K562 (cell line): Measurements from ENCODE around the gene NLRX1. TPM values are rescaled to one million over a fixed set of nuclear protein-coding genes. Genes with fewer than 3 reads are reported as not detected.

Source experiments
- ATAC-seq: fragments of 200-7000 bp; cut with Tn5 transposase; 3 replicates; pipeline ENCODE4 v1.9.1; 2020; ENCODE audit warnings: moderate library complexity
- BruUV-seq: library from RNA; stranded (reverse); fragments of 400-500 nt; replicated peaks from 2 replicates; lab custom pipeline; 2021; lab: Mats Ljungman, UMichigan
- CTCF ChIA-PET: fragments of 300-600 bp; formaldehyde crosslinking; extraction: SDS; loops from one replicate; lab custom pipeline; 2021; ENCODE audit warnings: low intra/inter-chr PET ratio; lab: Yijun Ruan, JAX
- POLR2A ChIA-PET: fragments of 300-600, 350-650 bp; sonication (Branson Sonifier 250); formaldehyde crosslinking; extraction: SDS; loops from one replicate; lab custom pipeline; 2021; ENCODE audit warnings: antibody characterized with exemption, inconsistent platforms; lab: Yijun Ruan, JAX
- DNase-seq, 4 experiments: peaks; one replicate each; pipeline versions ENCODE4 v3.0.0 to v3.0.0-alpha.2; 2011 to 2018; ENCODE audit warnings: low spot score in 3 of 4, mixed read lengths in 3 of 4; ENCODE audit errors: extremely low read depth in 1 of 4
- FAIRE-seq: peaks from 2 replicates; lab custom pipeline; 2011; peaks lifted over from hg19 to GRCh38; lab: Jason Lieb, UNC
- H2AFZ ChIP-seq: 2 replicates; pipeline ENCODE4 v1.6.0; 2011; ENCODE audit warnings: low read depth, low read length, control low read depth, inconsistent platforms
- H3K27ac ChIP-seq: fragments of 200-600 bp; 3 replicates; pipeline ENCODE4 v1.8.0; 2011; ENCODE audit warnings: low read depth, mild to moderate bottlenecking, control low read depth, inconsistent platforms, low read length, moderate library complexity, mixed read lengths; ENCODE audit errors: extremely low read depth
- H3K27me3 ChIP-seq, 2 experiments: fragments of 300-600 bp in 1 of 2; 2 replicates in 1 of 2; 3 replicates in 1 of 2; pipeline versions ENCODE4 v1.6.0 to v1.8.0; 2011; ENCODE audit warnings: inconsistent platforms in 2 of 2, low read length in 2 of 2, mild to moderate bottlenecking in 1 of 2, mixed read lengths in 1 of 2, moderate library complexity in 1 of 2; ENCODE audit not compliant: control insufficient read depth in 2 of 2, insufficient read depth in 2 of 2
- H3K36me3 ChIP-seq: fragments of 300-600 bp; 3 replicates; pipeline ENCODE4 v1.8.0; 2011; ENCODE audit warnings: mild to moderate bottlenecking, low read length, inconsistent platforms; ENCODE audit not compliant: control insufficient read depth, insufficient read depth
- H3K4me1 ChIP-seq, 2 experiments: fragments of 200-600 bp in 1 of 2; replicated peaks in 1 of 2; 2 replicates in 1 of 2; 3 replicates in 1 of 2; pipeline versions ENCODE4 v1.5.1 to v1.8.0; 2011; ENCODE audit warnings: inconsistent platforms in 2 of 2, low read length in 2 of 2, mild to moderate bottlenecking in 1 of 2, mixed read lengths in 1 of 2, moderate library complexity in 1 of 2; ENCODE audit not compliant: control insufficient read depth in 2 of 2, insufficient read depth in 2 of 2
- H3K4me2 ChIP-seq: 2 replicates; pipeline ENCODE4 v1.6.1; 2011; ENCODE audit warnings: low read length, control low read depth, inconsistent platforms, mixed read lengths; ENCODE audit not compliant: insufficient read depth
- H3K4me3 ChIP-seq: fragments of 200-600 bp; sonication (generic), shearing (Covaris generic); 2 replicates; pipeline ENCODE4 v1.5.1; 2016; ENCODE audit warnings: control low read depth, inconsistent platforms
- H3K79me2 ChIP-seq: fragments of 200-600 bp; 3 replicates; pipeline ENCODE4 v1.8.0; 2011; ENCODE audit warnings: low read length, inconsistent platforms; ENCODE audit not compliant: control insufficient read depth, insufficient read depth
- H3K9ac ChIP-seq, 2 experiments: 2 replicates each; pipeline versions ENCODE4 v1.6.0 to v1.6.1; 2011; ENCODE audit warnings: low read depth in 2 of 2, low read length in 2 of 2, control low read depth in 1 of 2, inconsistent platforms in 1 of 2, mild to moderate bottlenecking in 1 of 2, mixed read lengths in 1 of 2; ENCODE audit not compliant: insufficient read depth in 1 of 2
- H3K9me1 ChIP-seq: one replicate; pipeline ENCODE4 v1.6.0; 2011; ENCODE audit warnings: inconsistent platforms, mild to moderate bottlenecking, low read length, moderate library complexity; ENCODE audit not compliant: control insufficient read depth, insufficient read depth
- H3K9me3 ChIP-seq: replicated peaks from 2 replicates; pipeline ENCODE4 v1.5.1; 2011; ENCODE audit warnings: low read depth, low read length, inconsistent platforms; ENCODE audit not compliant: control insufficient read depth, insufficient read depth
- H4K20me1 ChIP-seq: replicated peaks from 2 replicates; pipeline ENCODE4 v1.6.1; 2011; ENCODE audit warnings: low read length, inconsistent platforms, mixed read lengths; ENCODE audit not compliant: control insufficient read depth, insufficient read depth
- ARNT ChIP-seq, 2 experiments: fragments of 450-650 bp; IDR thresholded peaks; 2 replicates each; pipeline ENCODE4 v1.6.1; 2016; ENCODE audit warnings: mild to moderate bottlenecking in 1 of 2
- CCAR2 ChIP-seq: fragments of 200-400 bp; formaldehyde crosslinking; IDR thresholded peaks from 2 replicates; pipeline ENCODE4 v1.6.1; 2017; ENCODE audit warnings: mild to moderate bottlenecking, low read depth, low read length
- EWSR1 ChIP-seq: fragments of 450-650 bp; IDR thresholded peaks from 2 replicates; pipeline ENCODE4 v1.6.1; 2018; ENCODE audit warnings: borderline replicate concordance, mild to moderate bottlenecking, low read depth, moderate library complexity; ENCODE audit not compliant: partially characterized antibody
- GABPB1 ChIP-seq: sonication (generic); formaldehyde crosslinking; IDR thresholded peaks from 2 replicates; pipeline ENCODE4 v1.8.0; 2022; ENCODE audit warnings: mild to moderate bottlenecking, missing genetic modification reagents
- HDAC1 ChIP-seq, 2 experiments: fragments of 450-650 bp; IDR thresholded peaks; 2 replicates each; pipeline ENCODE4 v1.6.1; 2016 to 2017; ENCODE audit warnings: inconsistent platforms in 1 of 2, mild to moderate bottlenecking in 1 of 2, moderate library complexity in 1 of 2
- HDAC3 ChIP-seq: fragments of 450-650 bp; IDR thresholded peaks from 2 replicates; pipeline ENCODE4 v1.6.1; 2018; ENCODE audit warnings: borderline replicate concordance, mild to moderate bottlenecking, moderate library complexity; ENCODE audit not compliant: partially characterized antibody
- MCM5 ChIP-seq: fragments of 450-650 bp; IDR thresholded peaks from 2 replicates; pipeline ENCODE4 v1.6.1; 2016; ENCODE audit warnings: low read depth
- NUFIP1 ChIP-seq: fragments of 450-650 bp; IDR thresholded peaks from 2 replicates; pipeline ENCODE4 v1.6.1; 2018; ENCODE audit not compliant: partially characterized antibody
- POLR2B ChIP-seq: fragments of 450-650 bp; IDR thresholded peaks from 2 replicates; pipeline ENCODE4 v1.6.1; 2018; ENCODE audit warnings: low read depth; ENCODE audit not compliant: partially characterized antibody
- RHOXF2B ChIP-seq: fragments of 250-450 bp; sonication (Bioruptor Pico); conservative IDR thresholded peaks from 2 replicates; pipeline ENCODE4 v1.5.1; 2021
- ZNF316 ChIP-seq: fragments of 450-650 bp; IDR thresholded peaks from 2 replicates; pipeline ENCODE4 v1.6.1; 2016
- ZNF77 ChIP-seq: fragments of 250-450 bp; sonication (Bioruptor Pico); IDR thresholded peaks from 2 replicates; pipeline ENCODE4 v1.5.0; 2020
- WGBS: fragments of 100-300 bp; shearing (Covaris generic); methylation state at CpG from one replicate; pipeline ENCODE4 v1.1.6; 2016; ENCODE audit warnings: low coverage, mixed read lengths; ENCODE audit not compliant: insufficient coverage; ENCODE audit errors: missing lambda C conversion rate; 5-methylcytosine and 5-hydroxymethylcytosine counted together
- in situ Hi-C: fragments of 300-500 bp; cut with MboI; formaldehyde crosslinking; loops from 4 replicates; pipeline ENCODE4 v1.15.0; 2018; ENCODE audit warnings: inconsistent platforms, mixed read lengths
- intact Hi-C: fragments of 100-400 bp; cut with micrococcal nuclease; formaldehyde crosslinking; loops from 2 replicates; pipeline ENCODE4 v1.14.2; 2022
- polyA plus RNA-seq, 8 experiments: library from polyadenylated mRNA; depleted of rRNA in 4 of 8; stranded (reverse) in 5 of 8; unstranded in 3 of 8; fragments of >200 nt; fragmentation: Nextera tagmentation in 2 of 8; fragmentation: Illumina TruSeq in 1 of 8; extraction: Ambion mirVana in 2 of 8; extraction: Trizol in 1 of 8; gene quantifications; 2 replicates each; pipeline versions ENCODE4 v1.2.1 to v1.2.3, GENCODE V29; 2011 to 2014; ENCODE audit warnings: inconsistent platforms in 1 of 8, missing spikeins in 1 of 8
- total RNA-seq, 7 experiments: library from RNA; depleted of rRNA in 6 of 7; stranded (reverse); fragments of >200 nt in 6 of 7; fragmentation: Illumina TruSeq in 2 of 7; extraction: Trizol in 2 of 7; gene quantifications; 2 replicates each; pipeline versions ENCODE4 v1.2.1 to v1.2.3, GENCODE V29; 2011 to 2021; ENCODE audit warnings: low replicate concordance in 1 of 7
- TF ChIP-seq, protein P1 (sequence below): IDR thresholded peaks from 2 replicates; pipeline ENCODE4 v1.6.1; 2014; ENCODE audit warnings: antibody characterized with exemption
- TF ChIP-seq, protein P2 (sequence below): fragments of 450-650 bp; IDR thresholded peaks from 2 replicates; pipeline ENCODE4 v1.6.1; 2016; ENCODE audit warnings: borderline replicate concordance
- TF ChIP-seq, protein P3 (sequence below): fragments of 450-650 bp; IDR thresholded peaks from 2 replicates; pipeline ENCODE4 v1.6.1; 2018; ENCODE audit not compliant: partially characterized antibody
- TF ChIP-seq, protein P4 (sequence below): fragments of 250-450 bp; sonication (Bioruptor Pico); IDR thresholded peaks from 2 replicates; pipeline ENCODE4 v1.4.0; 2020; ENCODE audit warnings: mild to moderate bottlenecking

NLRX1 gene
- total and polyA plus RNA-seq, 9 of the 15 experiments (the other 6 are each of a cell fraction or from before 2014, with no cell fraction given) = 0.04 to 2.3 (median 0.69) TPM

DNA sequence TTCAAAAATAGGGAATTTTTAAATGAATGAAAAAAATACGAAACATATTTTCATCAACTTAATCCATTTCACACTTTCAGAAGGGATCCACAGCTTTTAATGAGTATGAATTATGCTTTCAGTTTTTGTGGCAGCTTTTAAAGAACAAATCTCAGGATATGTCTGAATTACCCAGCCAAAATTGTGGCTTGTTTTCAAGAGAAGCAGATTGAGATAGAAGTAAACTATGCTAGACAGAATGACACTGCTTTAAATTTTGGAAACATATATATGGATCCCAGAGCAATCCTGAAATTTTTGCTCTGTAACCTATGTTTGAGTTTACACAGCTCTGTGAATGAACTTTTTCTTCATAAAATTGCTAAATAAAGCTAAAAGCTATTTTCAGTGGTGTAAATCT lies 49.6 kb upstream of the NLRX1 start:
- H3K9ac ChIP-seq = no peak overlapping the region
- no peak overlapping the region for H3K4me2 ChIP-seq
- in situ Hi-C loops (no loop called here), intact Hi-C loops (no loop called here)
- CTCF ChIA-PET = no interaction called here
- H3K27me3 ChIP-seq = no peaks in the 10 kb centered on the region
- FAIRE-seq (no peak), DNase-seq (no peak), ATAC-seq (no peak)
- H3K36me3 ChIP-seq = peaks cover 52% of the 10 kb centered on the region
- H3K9me3 ChIP-seq = no peaks in the 10 kb centered on the region
- POLR2A ChIA-PET = interaction anchor here (1.2 to 1.8 kb wide), 3 partner anchors 9 to 24 kb away, joined by 3 to 10 read pairs (median 6); partner anchors contain the start of gene C2CD2L
- H3K79me2 ChIP-seq = peaks cover 24% of the 10 kb centered on the region
- no peak overlapping the region for H3K27ac ChIP-seq
- 100% methylated on average over 1 of the region's 1 CpG for WGBS
- H4K20me1 ChIP-seq = no peaks in the 10 kb centered on the region
- peaks cover 20 to 21% of the 10 kb centered on the region in 2 experiments for H3K4me1 ChIP-seq
- no peak overlapping the region for H3K4me3 ChIP-seq
- no peaks in the 10 kb centered on the region for H3K9me1 ChIP-seq
- no TSS peak for BruUV-seq
- no peak overlapping the region for H2AFZ ChIP-seq
- TF ChIP-seq HDAC1 (IDR thresholded peaks at IDR 0.05) (no peak), EWSR1 (no peak), NUFIP1 (no peak), RHOXF2B (no peak), GABPB1 (CRISPR knock-in tag) (no peak), MCM5 (no peak), ARNT (IDR thresholded peaks at IDR 0.05) (no peak), CCAR2 (no peak), HDAC3 (no peak), POLR2B (no peak), ZNF316 (no peak), ZNF77 (CRISPR knock-in tag) (no peak)
- TF ChIP-seq, protein P1, sequence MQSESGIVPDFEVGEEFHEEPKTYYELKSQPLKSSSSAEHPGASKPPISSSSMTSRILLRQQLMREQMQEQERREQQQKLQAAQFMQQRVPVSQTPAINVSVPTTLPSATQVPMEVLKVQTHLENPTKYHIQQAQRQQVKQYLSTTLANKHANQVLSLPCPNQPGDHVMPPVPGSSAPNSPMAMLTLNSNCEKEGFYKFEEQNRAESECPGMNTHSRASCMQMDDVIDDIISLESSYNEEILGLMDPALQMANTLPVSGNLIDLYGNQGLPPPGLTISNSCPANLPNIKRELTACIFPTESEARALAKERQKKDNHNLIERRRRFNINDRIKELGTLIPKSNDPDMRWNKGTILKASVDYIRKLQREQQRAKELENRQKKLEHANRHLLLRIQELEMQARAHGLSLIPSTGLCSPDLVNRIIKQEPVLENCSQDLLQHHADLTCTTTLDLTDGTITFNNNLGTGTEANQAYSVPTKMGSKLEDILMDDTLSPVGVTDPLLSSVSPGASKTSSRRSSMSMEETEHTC = no peak
- TF ChIP-seq, protein P2, sequence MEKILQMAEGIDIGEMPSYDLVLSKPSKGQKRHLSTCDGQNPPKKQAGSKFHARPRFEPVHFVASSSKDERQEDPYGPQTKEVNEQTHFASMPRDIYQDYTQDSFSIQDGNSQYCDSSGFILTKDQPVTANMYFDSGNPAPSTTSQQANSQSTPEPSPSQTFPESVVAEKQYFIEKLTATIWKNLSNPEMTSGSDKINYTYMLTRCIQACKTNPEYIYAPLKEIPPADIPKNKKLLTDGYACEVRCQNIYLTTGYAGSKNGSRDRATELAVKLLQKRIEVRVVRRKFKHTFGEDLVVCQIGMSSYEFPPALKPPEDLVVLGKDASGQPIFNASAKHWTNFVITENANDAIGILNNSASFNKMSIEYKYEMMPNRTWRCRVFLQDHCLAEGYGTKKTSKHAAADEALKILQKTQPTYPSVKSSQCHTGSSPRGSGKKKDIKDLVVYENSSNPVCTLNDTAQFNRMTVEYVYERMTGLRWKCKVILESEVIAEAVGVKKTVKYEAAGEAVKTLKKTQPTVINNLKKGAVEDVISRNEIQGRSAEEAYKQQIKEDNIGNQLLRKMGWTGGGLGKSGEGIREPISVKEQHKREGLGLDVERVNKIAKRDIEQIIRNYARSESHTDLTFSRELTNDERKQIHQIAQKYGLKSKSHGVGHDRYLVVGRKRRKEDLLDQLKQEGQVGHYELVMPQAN = no peak
- TF ChIP-seq, protein P3, sequence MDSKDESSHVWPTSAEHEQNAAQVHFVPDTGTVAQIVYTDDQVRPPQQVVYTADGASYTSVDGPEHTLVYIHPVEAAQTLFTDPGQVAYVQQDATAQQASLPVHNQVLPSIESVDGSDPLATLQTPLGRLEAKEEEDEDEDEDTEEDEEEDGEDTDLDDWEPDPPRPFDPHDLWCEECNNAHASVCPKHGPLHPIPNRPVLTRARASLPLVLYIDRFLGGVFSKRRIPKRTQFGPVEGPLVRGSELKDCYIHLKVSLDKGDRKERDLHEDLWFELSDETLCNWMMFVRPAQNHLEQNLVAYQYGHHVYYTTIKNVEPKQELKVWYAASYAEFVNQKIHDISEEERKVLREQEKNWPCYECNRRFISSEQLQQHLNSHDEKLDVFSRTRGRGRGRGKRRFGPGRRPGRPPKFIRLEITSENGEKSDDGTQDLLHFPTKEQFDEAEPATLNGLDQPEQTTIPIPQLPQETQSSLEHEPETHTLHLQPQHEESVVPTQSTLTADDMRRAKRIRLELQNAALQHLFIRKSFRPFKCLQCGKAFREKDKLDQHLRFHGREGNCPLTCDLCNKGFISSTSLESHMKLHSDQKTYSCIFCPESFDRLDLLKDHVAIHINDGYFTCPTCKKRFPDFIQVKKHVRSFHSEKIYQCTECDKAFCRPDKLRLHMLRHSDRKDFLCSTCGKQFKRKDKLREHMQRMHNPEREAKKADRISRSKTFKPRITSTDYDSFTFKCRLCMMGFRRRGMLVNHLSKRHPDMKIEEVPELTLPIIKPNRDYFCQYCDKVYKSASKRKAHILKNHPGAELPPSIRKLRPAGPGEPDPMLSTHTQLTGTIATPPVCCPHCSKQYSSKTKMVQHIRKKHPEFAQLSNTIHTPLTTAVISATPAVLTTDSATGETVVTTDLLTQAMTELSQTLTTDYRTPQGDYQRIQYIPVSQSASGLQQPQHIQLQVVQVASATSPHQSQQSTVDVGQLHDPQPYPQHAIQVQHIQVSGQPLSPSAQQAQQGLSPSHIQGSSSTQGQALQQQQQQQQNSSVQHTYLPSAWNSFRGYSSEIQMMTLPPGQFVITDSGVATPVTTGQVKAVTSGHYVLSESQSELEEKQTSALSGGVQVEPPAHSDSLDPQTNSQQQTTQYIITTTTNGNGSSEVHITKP = no peak
- TF ChIP-seq, protein P4, sequence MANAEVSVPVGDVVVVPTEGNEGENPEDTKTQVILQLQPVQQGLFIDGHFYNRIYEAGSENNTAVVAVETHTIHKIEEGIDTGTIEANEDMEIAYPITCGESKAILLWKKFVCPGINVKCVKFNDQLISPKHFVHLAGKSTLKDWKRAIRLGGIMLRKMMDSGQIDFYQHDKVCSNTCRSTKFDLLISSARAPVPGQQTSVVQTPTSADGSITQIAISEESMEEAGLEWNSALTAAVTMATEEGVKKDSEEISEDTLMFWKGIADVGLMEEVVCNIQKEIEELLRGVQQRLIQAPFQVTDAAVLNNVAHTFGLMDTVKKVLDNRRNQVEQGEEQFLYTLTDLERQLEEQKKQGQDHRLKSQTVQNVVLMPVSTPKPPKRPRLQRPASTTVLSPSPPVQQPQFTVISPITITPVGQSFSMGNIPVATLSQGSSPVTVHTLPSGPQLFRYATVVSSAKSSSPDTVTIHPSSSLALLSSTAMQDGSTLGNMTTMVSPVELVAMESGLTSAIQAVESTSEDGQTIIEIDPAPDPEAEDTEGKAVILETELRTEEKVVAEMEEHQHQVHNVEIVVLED (CRISPR knock-in tag) = no peak
